Stimulated activated CD4-positive, alpha-beta T cell treated with anti-CD3 and anti-CD28 coated beads, TNF-alpha, amount 100 ng/mL, for 48 hours (primary cell): ENCODE measurements around the gene PLXNA1.

Experiments used
- DNase-seq, 3 donors: peaks; one replicate each; pipeline ENCODE4 v3.0.0-alpha.2; 2020; ENCODE audit warnings: low read depth in 3 of 3

PLXNA1 gene

DNA sequence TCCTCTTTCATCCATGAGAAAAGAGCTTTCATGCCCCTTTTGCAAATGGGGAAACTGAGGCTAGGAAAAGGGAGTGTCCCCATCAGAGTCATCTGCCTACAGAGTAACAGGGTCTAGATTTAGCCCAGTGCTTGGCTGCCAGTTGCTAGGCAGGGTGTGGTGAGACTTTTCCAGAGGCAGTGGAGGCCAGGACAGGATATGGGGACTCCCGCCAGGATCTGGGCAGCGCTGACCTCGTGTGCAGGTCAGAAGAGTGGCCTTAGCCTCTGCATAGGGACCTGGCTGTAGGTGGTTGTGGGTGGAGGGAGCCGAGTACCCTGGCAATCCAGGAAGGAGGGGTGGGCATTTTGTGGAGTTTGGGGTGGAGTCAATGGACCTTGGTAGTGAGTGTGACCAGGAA, 4.2 kb downstream of the PLXNA1 start:
- no peak for DNase-seq

DNA sequence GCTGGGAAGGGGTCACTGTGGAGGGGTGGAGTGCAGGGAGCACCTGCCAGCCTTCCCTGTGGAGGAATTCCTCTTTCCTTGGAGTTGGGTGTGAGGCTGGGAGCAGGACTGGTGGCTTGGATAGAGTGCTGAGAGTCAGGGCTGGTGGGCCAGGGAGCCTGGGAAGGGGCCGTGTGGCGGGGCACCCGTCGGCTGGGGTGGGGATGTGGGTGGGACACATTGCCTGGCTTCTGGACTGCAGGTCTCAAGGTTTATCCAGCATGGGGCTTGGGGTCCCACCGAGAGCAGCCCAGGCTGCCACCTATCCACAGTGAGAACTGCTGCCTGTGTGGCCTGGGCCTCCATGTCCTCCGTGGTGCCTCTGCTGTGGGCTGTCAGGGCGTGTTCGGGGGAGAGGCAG, 4.7 kb downstream of the PLXNA1 start:
- no peak for DNase-seq

DNA sequence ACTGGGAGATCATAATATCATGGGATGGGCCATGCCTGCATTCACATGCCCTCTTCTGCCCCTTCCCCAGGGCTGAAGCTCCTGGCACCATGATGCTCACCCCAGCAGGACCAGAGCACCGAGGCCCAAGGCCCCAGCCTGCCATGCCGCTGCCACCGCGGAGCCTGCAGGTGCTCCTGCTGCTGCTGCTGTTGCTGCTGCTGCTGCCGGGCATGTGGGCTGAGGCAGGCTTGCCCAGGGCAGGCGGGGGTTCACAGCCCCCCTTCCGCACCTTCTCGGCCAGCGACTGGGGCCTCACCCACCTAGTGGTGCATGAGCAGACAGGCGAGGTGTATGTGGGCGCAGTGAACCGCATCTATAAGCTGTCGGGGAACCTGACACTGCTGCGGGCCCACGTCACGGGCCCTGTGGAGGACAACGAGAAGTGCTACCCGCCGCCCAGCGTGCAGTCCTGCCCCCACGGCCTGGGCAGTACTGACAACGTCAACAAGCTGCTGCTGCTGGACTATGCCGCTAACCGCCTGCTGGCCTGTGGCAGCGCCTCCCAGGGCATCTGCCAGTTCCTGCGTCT, 5.6 kb downstream of the PLXNA1 start:
- DNase-seq, result no peak

DNA sequence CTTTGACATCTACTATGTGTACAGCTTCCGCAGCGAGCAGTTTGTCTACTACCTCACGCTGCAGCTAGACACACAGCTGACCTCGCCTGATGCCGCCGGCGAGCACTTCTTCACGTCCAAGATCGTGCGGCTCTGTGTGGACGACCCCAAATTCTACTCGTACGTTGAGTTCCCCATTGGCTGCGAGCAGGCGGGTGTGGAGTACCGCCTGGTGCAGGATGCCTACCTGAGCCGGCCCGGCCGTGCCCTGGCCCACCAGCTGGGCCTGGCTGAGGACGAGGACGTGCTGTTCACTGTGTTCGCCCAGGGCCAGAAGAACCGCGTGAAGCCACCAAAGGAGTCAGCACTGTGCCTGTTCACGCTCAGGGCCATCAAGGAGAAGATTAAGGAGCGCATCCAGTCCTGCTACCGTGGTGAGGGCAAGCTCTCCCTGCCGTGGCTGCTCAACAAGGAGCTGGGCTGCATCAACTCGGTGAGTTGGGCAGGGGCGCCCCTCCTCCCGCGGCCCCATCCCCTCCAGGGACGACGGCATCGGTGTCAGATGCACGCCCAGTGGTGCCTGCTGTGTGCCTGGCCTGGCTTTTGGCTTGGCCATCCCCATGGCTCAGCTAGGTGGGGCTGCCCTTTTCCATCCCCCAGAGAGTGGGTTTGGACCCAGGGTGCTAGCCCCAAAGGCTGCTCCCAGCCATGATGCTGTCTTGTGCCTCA, 6.6 kb downstream of the PLXNA1 start:
- DNase-seq, result no peak

DNA sequence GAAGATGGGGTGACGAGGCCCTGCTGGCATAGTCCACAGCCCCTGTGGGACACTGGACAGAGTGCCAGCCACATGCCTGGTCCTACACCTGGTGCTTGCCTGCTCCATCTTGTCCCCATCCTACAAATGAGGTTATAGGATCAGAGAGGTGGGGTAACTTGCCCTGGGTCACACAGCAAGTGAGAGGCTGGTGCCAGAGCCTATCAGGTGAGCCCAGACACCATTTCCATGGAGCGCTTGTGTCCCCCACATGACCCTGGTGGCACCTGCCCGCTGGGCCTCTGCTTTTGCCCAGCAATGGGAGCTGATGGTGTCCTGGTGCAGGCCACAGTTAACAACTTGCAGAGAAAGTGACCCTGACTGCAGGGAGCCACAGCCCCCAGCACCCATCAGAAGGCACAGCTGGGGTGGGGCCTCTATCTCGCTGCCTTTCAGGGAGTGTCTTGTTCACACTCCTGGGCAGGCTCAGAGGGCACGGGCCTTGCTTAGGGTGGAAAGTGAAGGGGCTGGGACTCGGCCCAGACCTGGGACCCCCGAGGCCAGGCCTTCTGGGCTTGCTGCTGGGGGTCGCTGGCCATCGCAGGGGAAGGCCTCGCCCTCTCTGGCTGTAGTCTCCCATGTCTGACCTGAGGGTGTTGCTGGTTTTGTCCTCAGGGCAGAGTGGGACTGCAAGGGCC, 7.2 kb downstream of the PLXNA1 start:
- no peak for DNase-seq

DNA sequence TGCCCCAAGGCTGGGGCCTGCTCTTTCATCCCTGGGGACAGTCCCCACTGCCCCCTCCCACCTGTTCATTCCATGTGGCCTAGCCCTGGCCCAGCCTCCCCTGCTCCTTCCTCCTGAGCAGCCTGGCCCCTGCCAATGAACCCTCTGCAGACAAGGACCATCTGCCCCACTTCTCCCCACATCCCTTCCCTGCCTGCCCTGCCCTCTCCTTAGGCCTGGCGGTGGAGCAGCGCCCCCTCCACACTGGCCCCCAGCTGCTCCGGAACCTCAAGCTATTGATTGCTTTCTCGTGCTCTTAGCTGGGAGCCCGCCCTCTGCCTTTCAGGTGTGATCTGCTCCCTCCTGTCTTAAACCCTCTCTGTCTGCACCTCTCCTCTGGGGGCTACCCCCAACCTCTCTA, 8.0 kb downstream of the PLXNA1 start:
- no peak for DNase-seq

- DNase-seq, result no peak
These were observed 8.7 kb downstream of the PLXNA1 start for GRCh38 chr3:126991366-126992200.

- DNase-seq, result no peak
These were observed 9.3 kb downstream of the PLXNA1 start for GRCh38 chr3:126992216-126992615.

- no peak for DNase-seq
These were observed 9.9 kb downstream of the PLXNA1 start for GRCh38 chr3:126992776-126993175.

- no peak for DNase-seq
These were observed 10.5 kb downstream of the PLXNA1 start for GRCh38 chr3:126993436-126993835.

GRCh38 chr3:126994661-126995245, 11.8 kb downstream of the PLXNA1 start:
- DNase-seq, result no peak

DNA sequence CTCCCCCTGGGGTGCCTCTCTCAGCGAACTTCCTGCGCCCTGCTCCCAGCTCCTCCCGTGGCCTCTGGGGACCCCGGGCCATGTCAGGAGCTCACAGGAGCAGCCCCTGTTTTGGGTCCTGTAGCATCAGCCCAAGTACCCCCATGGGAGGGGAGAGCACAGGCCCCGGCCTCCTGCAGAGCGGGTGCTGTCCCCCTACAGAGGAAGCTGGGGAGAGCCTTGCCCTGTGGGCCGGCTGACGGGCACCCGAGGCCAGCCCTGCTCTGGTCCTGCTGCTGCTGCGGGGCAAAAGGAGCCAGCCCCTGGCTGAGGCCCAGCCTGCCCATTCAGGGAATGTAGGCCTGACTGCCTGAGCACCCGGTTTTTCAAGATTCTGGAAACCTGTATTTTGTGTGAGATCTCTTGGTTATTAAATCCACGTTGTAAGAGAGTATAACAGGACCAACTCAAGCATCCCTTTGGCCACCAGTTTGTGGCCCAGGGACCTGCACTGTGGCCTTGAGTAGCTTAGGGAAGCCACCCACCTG, 12.4 kb downstream of the PLXNA1 start:
- no peak for DNase-seq

GRCh38 chr3:126995926-126996512, 13.1 kb downstream of the PLXNA1 start:
- DNase-seq, result no peak

DNA sequence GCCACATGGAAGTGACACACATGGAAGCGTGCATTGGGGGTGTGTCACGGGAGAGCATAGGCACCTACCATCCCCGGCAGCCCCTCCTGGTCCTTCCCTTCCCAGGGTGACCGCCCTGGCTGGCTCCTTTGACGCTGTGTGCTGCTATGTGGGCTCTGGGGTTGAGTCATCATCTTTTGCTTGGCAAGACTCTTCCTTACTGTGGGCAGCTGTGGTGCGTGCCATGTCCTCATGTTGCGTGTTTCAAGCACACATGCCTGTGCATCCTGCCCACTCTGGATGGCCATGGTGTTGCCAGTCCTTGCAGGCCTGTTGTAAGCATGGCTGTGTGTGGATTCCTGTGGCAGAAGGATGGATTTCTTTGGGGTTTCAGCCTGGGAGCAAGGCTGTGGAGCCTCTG, 14.0 kb downstream of the PLXNA1 start:
- no peak for DNase-seq

DNA sequence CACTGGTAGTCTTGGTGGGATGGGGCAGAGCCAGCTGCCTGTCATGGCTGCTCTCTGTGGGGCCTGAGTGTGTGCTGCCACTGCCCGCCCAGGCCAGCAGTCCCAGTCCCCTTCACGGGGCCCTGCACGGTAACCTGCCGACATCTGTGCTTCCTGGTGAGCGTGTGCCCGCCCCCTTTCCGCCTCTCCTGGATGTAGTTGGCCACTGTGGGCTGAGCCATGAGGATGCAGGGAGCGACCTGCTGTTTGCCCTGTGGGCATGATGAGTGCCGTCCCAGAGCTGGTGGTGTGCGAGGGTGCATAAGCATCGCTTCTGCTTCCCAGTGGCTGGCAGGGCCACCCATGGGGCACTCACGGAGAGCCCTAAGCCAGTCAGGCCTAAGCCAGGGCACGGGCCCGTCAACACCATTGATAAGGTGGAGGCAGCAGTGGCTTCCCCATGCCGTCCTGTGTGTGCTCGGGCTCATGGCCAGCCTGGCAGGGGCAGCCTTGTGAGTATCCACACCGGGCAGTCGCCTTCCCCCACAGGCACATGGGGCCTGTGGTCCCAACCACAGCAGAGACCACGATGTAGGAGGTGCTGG, 14.6 kb downstream of the PLXNA1 start:
- DNase-seq, result no peak

DNA sequence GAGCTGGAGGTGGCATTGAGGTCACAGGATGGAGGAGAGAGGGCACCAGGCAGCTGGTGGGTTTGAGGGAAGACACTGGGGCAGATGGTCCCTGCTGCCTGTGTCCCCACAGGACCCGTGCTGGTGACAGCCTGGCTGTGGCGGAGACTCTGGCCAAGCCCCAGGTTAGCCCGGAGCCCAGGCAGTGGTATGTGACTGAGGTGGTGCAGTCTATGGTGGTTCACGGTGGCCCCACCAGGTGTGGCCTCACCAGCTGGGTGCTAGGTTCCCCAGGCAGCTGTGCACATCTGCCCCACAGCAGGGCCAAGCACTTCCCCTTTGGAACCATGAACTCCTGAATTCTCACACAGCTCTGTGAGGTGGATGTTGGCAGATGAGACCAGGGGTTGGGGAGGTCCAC, 15.4 kb downstream of the PLXNA1 start:
- no peak for DNase-seq

DNA sequence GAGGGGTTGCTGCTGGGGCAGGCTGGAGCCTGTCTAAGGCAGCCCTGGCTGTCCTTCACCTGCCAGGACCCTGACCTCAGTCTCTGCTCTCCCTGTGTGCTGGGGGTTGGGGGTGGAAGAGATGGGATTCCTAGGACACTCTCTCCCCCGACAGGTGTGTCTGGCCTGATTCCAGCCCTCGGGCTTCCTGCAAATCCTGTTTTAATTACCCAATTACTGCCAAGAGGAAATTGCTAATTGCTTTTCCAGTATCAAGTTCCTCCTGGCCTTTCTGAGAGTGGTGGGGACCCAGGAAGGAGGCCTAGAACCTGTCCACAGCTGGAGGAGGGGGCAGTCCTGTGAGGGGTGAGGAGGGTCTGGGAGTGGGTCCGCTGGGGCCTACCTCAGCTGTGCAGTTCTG, 15.8 kb downstream of the PLXNA1 start:
- no peak for DNase-seq

DNA sequence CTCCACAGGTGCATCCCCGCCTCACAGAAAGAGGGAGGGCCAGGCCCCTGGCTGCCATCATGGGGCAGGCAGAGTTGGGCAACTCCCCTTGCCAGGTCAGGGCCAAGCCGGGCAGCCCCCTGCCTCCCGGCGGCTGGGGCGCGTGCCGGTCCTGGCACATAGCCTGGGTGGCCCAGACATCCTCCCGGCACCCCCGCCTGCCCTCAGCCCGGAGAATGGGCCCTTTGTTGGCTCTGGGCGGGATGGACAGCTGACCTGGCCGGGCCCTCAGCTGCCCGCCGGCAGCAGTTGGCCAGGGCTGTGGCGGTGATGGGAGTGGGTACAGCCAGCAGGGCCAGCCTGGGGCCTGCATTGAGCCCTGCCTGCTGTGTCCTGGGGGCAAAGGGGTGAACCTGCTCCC, 16.5 kb downstream of the PLXNA1 start:
- no peak for DNase-seq

- no peak for DNase-seq
These were observed 17.2 kb downstream of the PLXNA1 start for GRCh38 chr3:127000119-127000518.

- DNase-seq, result no peak
These were observed 17.8 kb downstream of the PLXNA1 start for GRCh38 chr3:127000761-127001160.
